ENCODE measurements around the gene ARHGAP20.

Gene ARHGAP20

GRCh38 chr11:110600322-110600721, 111.9 kb downstream of the ARHGAP20 start:
- Histone ChIP-seq H3K27ac (no peak overlapping the region), H3K4me2 (no peak overlapping the region), H3K4me3 (no peak overlapping the region)

DNA sequence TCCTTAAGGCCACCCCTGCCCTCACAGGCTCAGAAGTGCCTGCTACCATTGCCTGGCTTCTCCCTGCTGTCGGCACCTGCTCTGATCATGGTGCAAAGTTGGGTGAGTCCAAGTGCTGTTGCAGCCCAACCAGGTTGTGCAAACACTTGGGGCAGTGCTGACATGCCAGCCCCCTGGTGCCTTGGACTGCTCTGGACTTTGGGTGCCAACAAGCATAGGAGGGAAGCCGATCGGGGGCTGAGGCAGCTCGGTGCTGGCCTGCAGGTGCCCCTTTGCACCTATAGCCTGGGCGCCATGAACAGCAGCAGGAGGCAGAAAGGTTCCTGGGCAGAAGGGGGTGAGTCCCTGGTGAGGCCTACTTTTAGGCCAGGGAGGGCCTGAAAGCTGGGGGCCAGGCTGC, 113.0 kb downstream of the ARHGAP20 start:
- Histone ChIP-seq H3K9me3 (replicated peaks in 1 of 11) (peaks cover 26 to 32% (median 27%) of the 10 kb centered on the region in 11 experiments), H3K9ac (no peak overlapping the region), H4K20me1 (no peaks in the 10 kb centered on the region), H3K27ac (no peak overlapping the region), H3K4me1 (no peaks in the 10 kb centered on the region), H3K4me2 (no peak overlapping the region), H3K4me3 (no peak overlapping the region; a peak in 1 of 20 replicates), H3K27me3 (no peaks in the 10 kb centered on the region), H3K36me3 (peaks cover 0 to 16% (median 7%) of the 10 kb centered on the region in 11 experiments; a peak in 8 of 22 replicates)
- TF ChIP-seq Cebpa-rat (IDR thresholded peaks at IDR 0.05), result no peak

More at GRCh38 chr11:110600322-110600721, 111.9 kb downstream of the ARHGAP20 start:
- Histone ChIP-seq H3K4me1 (no peaks in the 10 kb centered on the region), H3K9me3 (replicated peaks in 1 of 11) (peaks cover 26 to 32% (median 27%) of the 10 kb centered on the region in 11 experiments), H3K9ac (no peak overlapping the region), H3K36me3 (peaks cover 0 to 16% (median 7%) of the 10 kb centered on the region in 11 experiments; a peak in 8 of 22 replicates), H4K20me1 (no peaks in the 10 kb centered on the region), H3K27me3 (no peaks in the 10 kb centered on the region)
- TF ChIP-seq Cebpa-rat (IDR thresholded peaks at IDR 0.05), result no peak

- peaks cover 0 to 16% (median 7%) of the 10 kb centered on the region in 11 experiments; a peak in 8 of 22 replicates for H3K36me3 ChIP-seq
- H3K9ac ChIP-seq, result no peak overlapping the region
- H3K4me1 ChIP-seq, result no peaks in the 10 kb centered on the region
- TF ChIP-seq Cebpa-rat (IDR thresholded peaks at IDR 0.05), result no peak
- H4K20me1 ChIP-seq, result no peaks in the 10 kb centered on the region
- no peak overlapping the region for H3K4me2 ChIP-seq
- no peak overlapping the region for H3K27ac ChIP-seq
- no peak overlapping the region for H3K4me3 ChIP-seq
- no peaks in the 10 kb centered on the region for H3K27me3 ChIP-seq
- peaks cover 26 to 32% (median 27%) of the 10 kb centered on the region in 11 experiments for H3K9me3 ChIP-seq (replicated peaks in 1 of 11)
These were observed 113.5 kb downstream of the ARHGAP20 start for GRCh38 chr11:110598725-110599124.

GRCh38 chr11:110587972-110588371, 124.3 kb downstream of the ARHGAP20 start:
- no peak for TF ChIP-seq Cebpa-rat (IDR thresholded peaks at IDR 0.05)
- H3K27ac ChIP-seq, result no peak overlapping the region
- H3K9ac ChIP-seq, result no peak overlapping the region
- no peaks in the 10 kb centered on the region for H3K9me3 ChIP-seq (replicated peaks in 1 of 11)
- H4K20me1 ChIP-seq, result no peaks in the 10 kb centered on the region
- no peak overlapping the region for H3K4me3 ChIP-seq
- H3K4me1 ChIP-seq, result no peaks in the 10 kb centered on the region
- no peaks in the 10 kb centered on the region for H3K27me3 ChIP-seq
- no peak overlapping the region for H3K4me2 ChIP-seq
- H3K36me3 ChIP-seq, result no peaks in the 10 kb centered on the region

DNA sequence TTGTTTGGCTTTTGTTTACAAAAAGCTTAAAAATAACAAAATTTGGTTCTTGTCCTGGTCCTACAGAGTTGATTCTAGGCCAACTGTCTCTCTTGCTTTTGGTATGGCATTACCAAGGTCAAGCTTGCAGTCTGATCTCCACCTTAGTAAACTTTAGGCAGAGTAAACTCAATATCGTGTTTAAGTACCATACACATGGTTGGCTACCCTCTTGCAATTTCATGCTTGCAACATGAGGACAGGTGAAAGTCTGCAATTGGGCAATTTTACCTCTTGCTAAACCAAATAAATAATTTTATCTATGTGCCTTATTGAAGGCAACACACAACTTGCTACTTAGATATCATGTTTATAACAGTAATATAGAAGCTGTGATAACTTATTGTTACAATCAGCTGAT, 125.1 kb downstream of the ARHGAP20 start:
- Histone ChIP-seq H3K4me1 (no peaks in the 10 kb centered on the region), H3K27ac (no peak overlapping the region), H3K4me2 (no peak overlapping the region), H3K4me3 (no peak overlapping the region), H3K27me3 (no peaks in the 10 kb centered on the region), H4K20me1 (no peaks in the 10 kb centered on the region), H3K36me3 (no peaks in the 10 kb centered on the region), H3K9me3 (replicated peaks in 1 of 11) (no peaks in the 10 kb centered on the region), H3K9ac (no peak overlapping the region)
- TF ChIP-seq Cebpa-rat (IDR thresholded peaks at IDR 0.05), result no peak

- H3K4me3 ChIP-seq, result no peak overlapping the region
- H3K4me2 ChIP-seq, result no peak overlapping the region
- no peak overlapping the region for H3K27ac ChIP-seq
- no peaks in the 10 kb centered on the region for H3K27me3 ChIP-seq
- no peaks in the 10 kb centered on the region for H3K36me3 ChIP-seq
- TF ChIP-seq Cebpa-rat (IDR thresholded peaks at IDR 0.05), result no peak
- no peak overlapping the region for H3K9ac ChIP-seq
- no peaks in the 10 kb centered on the region for H3K4me1 ChIP-seq
- H3K9me3 ChIP-seq (replicated peaks in 1 of 11), result no peaks in the 10 kb centered on the region
- no peaks in the 10 kb centered on the region for H4K20me1 ChIP-seq
These were observed 128.1 kb downstream of the ARHGAP20 start for GRCh38 chr11:110584150-110584549.

DNA sequence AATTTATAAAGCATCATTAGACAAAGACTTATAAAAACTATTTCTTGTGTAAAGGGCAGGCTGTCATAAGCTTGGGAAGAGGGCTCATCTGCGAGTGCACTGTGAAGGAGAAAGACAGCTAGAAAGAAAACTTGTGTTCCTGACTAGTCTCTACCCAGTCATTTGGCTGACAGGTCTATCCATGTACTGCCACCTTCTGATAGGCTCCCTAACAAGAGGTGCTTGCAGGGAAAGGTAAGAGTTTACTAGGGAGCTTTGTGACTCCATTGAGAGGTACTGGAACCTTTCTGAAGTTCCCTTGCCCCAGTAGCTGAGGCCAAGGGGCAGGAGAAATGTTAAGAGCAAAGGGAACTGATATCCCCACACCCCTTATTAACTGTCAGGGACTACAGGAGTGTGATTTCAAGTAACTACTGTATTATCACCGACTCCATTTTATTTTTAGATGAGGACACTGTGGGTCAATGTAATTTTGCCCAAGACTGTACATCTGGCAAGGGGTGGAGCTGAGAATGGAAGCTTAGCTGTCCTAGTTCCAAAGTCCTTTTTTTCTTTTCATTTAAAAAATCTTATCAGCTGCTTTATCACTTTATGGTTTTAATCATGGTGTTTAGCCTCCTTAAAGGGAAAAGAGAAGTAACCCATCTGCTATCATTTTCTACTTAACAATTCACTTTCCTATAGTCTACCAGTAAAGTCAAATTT, 129.4 kb downstream of the ARHGAP20 start:
- no peaks in the 10 kb centered on the region for H3K4me1 ChIP-seq
- no peak overlapping the region for H3K4me3 ChIP-seq
- H3K9ac ChIP-seq, result no peak overlapping the region
- H3K36me3 ChIP-seq, result no peaks in the 10 kb centered on the region
- no peaks in the 10 kb centered on the region for H3K9me3 ChIP-seq (replicated peaks in 1 of 11)
- no peak overlapping the region for H3K27ac ChIP-seq
- H3K27me3 ChIP-seq, result no peaks in the 10 kb centered on the region
- no peak for TF ChIP-seq Cebpa-rat (IDR thresholded peaks at IDR 0.05)
- H4K20me1 ChIP-seq, result no peaks in the 10 kb centered on the region
- H3K4me2 ChIP-seq, result no peak overlapping the region

- H3K27me3 ChIP-seq, result no peaks in the 10 kb centered on the region
- TF ChIP-seq Cebpa-rat (IDR thresholded peaks at IDR 0.05), result no peak
- no peak overlapping the region for H3K4me3 ChIP-seq
- H3K4me2 ChIP-seq, result no peak overlapping the region
- H4K20me1 ChIP-seq, result no peaks in the 10 kb centered on the region
- H3K27ac ChIP-seq, result no peak overlapping the region
- H3K9me3 ChIP-seq (replicated peaks in 1 of 11), result no peaks in the 10 kb centered on the region
- no peaks in the 10 kb centered on the region for H3K4me1 ChIP-seq
- H3K9ac ChIP-seq, result no peak overlapping the region
- H3K36me3 ChIP-seq, result no peaks in the 10 kb centered on the region
These were observed 131.7 kb downstream of the ARHGAP20 start for GRCh38 chr11:110580571-110580970.

- Histone ChIP-seq H3K27ac (no peak overlapping the region), H3K4me3 (no peak overlapping the region), H3K4me1 (peaks cover 0 to 6% (median 0%) of the 10 kb centered on the region in 10 experiments; a peak in 3 of 20 replicates), H3K9me3 (replicated peaks in 1 of 11) (no peaks in the 10 kb centered on the region), H3K9ac (no peak overlapping the region), H3K4me2 (no peak overlapping the region), H3K27me3 (no peaks in the 10 kb centered on the region), H4K20me1 (no peaks in the 10 kb centered on the region), H3K36me3 (no peaks in the 10 kb centered on the region)
- TF ChIP-seq Cebpa-rat (IDR thresholded peaks at IDR 0.05), result no peak
These were observed 138.8 kb downstream of the ARHGAP20 start for GRCh38 chr11:110573411-110573810.

DNA sequence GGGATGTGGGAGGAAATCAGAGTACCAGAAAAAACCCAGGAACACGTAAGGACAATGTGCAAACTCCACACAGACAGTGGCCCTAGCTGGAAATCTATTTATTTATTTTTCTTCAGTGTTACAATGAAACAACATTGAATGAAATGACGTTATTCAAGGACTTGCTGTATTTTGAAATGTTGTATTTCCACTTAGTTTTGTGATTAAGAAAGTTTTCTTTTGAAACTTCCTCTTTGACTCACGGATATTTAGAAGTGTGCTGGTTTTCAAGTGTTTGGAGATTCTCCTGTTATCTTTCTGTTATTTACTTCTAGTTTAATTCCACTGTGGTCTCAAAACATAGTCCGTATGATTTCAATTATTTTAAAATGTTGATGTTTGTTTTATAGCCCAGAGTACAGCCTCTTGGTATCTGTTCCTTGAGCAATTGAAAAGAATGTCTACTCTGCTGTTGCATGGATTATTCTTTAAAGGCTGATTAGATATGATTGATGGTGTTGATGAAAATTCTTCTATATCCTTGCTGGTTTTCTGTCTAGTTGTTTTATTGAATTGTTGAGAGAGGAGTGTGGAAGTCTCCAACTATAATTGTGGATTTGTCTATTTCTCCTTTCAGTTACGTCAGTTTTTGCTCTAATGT, 141.0 kb downstream of the ARHGAP20 start:
- H3K9ac ChIP-seq, result no peak overlapping the region
- no peaks in the 10 kb centered on the region for H3K27me3 ChIP-seq
- no peaks in the 10 kb centered on the region for H3K9me3 ChIP-seq (replicated peaks in 1 of 11)
- H3K27ac ChIP-seq, result no peak overlapping the region
- H3K4me2 ChIP-seq, result no peak overlapping the region
- no peaks in the 10 kb centered on the region for H3K36me3 ChIP-seq
- H4K20me1 ChIP-seq, result no peaks in the 10 kb centered on the region
- peaks cover 0 to 6% (median 0%) of the 10 kb centered on the region in 10 experiments; a peak in 3 of 20 replicates for H3K4me1 ChIP-seq
- H3K4me3 ChIP-seq, result no peak overlapping the region
- TF ChIP-seq Cebpa-rat (IDR thresholded peaks at IDR 0.05), result no peak

All from BLaER1 treated with 17β-estradiol and CSF1 and Interleukin-3, amounts not matched to agents 10 nM and 100 nM (cell line).